Cardiac fibroblast (primary cell): ENCODE results near the gene ANKRD40.
"Not testable (repeated sequence)": the region's sequence is repeated elsewhere in the genome, so short reads cannot be mapped to it uniquely, and the experiment has no call there.

Experiments used
- DNase-seq, 2 donors: peaks; one replicate each; pipeline versions ENCODE4 v3.0.0 to v3.0.0-alpha.2; 2010; ENCODE audit warnings: low read depth in 2 of 2
- H3K4me3 ChIP-seq, 2 donors: replicated peaks in 1 of 2; 1 replicate in 1 of 2; 2 replicates in 1 of 2; pipeline ENCODE4 v1.5.1; 2011; ENCODE audit warnings: low read depth in 2 of 2, low read length in 2 of 2, mild to moderate bottlenecking in 2 of 2, moderate library complexity in 1 of 2
- CTCF ChIP-seq: IDR thresholded peaks from one replicate; pipeline ENCODE4 v1.5.1; 2011; ENCODE audit warnings: low read depth, mild to moderate bottlenecking, low read length, inconsistent platforms

The ANKRD40 gene

DNA sequence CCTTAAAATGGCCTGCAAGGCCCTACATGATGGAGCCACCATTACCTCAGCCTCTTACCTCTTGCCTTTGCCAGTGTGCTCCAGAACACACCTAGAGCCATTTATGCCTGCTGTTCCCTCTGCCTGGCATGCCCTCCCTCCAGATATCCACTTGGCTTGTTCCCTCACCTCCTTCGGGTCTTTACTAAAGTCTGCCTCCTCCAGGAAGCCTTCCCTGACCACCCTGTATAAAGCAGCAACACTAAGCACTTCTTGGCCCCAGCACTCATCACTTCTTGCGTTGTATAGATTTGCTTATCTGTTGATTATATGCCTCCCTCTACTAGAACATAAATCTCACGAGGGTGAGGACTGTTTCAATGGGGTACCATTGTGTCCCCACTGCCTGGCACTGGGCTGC lies 25.3 kb downstream of the ANKRD40 start:
- no peak for DNase-seq
- TF ChIP-seq CTCF, result no peak

DNA sequence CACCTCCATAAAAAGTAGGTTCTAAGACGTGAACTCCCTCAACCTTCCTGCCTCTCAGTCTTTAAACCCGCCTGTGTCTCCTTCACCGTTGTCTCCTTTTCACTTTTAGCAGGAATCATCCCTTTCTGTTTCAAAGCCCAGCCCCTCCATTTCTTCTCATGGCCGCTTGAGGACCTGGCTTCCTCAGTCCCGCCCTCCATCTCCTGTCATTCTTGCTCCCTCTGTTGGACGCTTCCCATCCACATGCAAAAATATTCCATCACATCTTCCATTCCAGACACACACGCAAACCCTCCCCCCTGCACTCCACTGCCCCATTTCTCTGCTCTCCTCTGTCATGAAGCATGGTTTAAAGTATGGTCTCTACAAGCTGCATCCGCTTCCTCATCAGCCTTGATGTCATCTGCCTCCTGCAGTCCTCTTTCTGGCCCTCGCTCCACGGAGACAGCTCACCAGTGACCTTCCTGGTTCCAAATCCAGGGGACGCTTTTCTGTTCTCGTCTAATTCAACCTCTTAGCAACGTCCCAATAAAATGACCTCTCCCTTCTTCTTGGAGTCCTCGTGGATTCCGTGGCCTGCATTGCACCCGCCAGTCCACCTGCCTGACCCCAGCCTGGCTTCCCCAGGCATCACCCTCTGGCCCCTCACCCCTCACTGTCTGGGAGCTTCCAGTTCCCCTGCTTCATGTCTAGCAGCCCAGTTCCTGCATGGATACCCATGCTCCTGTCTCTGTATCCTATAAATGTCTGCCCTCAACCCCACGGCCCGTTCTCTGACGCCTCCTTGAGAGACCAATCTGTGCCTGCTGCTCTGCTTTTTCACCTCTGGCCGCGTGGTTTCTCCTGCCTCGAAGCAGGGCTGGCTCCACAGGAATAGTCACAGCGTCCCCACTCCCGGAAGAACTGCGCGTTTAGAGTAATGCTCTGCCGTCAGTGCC lies 26.2 kb downstream of the ANKRD40 start:
- DNase-seq, result peak; percentile 86 to 87
- H3K4me3 ChIP-seq, result no peak overlapping the region
- TF ChIP-seq CTCF, result peak; percentile 79

More for the DNA sequence above, 25.3 kb downstream of the ANKRD40 start:
- no peak overlapping the region for H3K4me3 ChIP-seq

- H3K4me3 ChIP-seq, DNase-seq: not testable (repeated sequence)
Observed at GRCh38 chr17:50680543-50681262, 27.0 kb downstream of the ANKRD40 start.

- DNase-seq, result no peak
- H3K4me3 ChIP-seq, result no peak overlapping the region
- no peak for TF ChIP-seq CTCF
Observed at GRCh38 chr17:50680126-50680525, 27.6 kb downstream of the ANKRD40 start.

DNA sequence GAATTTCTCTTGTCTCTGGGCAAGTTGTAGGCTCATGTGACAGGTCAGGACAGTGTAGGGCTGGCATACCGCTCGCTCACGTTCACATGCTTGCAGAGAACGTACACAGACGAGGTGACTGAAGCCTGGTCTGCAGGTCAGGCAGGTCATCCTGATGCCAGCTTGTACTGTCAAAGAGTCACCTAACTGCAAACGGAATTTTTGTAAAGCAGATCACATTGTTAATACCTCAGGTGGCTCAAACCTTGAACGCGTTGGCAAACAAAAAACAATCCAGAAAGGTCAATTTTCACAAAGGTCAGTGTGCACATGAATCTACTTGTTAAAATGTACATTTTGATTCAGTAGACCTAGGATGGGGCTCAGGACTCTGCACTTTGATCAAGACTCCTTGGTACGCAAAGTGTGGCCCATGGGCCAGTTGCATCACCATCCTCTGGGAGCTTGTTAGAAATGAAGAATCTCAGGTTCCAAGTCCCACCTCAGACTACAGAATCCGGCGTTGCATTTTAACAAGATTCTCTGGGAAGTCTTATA lies 28.6 kb downstream of the ANKRD40 start:
- no peak for TF ChIP-seq CTCF
- no peak for DNase-seq
- H3K4me3 ChIP-seq, result no peak overlapping the region

DNA sequence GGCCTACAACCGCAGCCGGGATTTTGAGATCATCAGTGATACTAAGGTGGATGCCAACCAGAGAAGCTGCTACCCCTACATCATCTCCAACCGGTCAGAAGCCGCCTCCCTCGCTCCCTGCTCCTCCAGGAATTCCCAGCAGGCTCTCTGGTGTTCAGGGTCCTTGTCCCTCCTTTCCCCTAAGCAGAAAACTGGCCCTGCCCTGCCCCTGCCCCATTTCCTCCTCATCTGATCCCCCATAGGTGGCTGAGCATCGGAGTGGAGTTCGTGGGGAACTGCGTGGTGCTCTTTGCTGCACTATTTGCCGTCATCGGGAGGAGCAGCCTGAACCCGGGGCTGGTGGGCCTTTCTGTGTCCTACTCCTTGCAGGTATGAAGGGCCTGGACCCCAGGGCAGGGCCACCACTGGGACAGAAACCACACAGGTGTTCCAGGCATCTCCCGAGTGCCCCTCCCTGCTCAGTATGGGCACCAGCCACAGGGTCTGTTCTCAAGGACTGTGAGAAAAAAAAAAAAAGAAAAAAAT lies 29.8 kb downstream of the ANKRD40 start:
- TF ChIP-seq CTCF, result no peak
- no peak overlapping the region for H3K4me3 ChIP-seq
- no peak for DNase-seq
